ENCODE data around the gene BTAF1. TPM values are rescaled to one million over a fixed set of nuclear protein-coding genes. Genes with fewer than 3 reads are reported as not detected.
A peak's percentile ranks its signal among the peaks of the same experiment; 100 is the strongest.

BTAF1 gene
- total RNA-seq = 35.5 TPM

GRCh38 chr10:91923371-91924211, at the start of gene BTAF1:
BTAF1 (plus strand) TSS chr10:91923770; CDS start chr10:91924077, 307 bp downstream.
- H3K36me3 ChIP-seq (ENCODE audit: control insufficient read depth in 3 of 3, insufficient read depth in 3 of 3, low read length in 3 of 3) = no peaks in the 10 kb centered on the region
- H3K4me1 ChIP-seq (ENCODE audit: control insufficient read depth in 3 of 3, insufficient read depth in 3 of 3, low read length in 3 of 3) = peaks cover 4 to 16% (median 5%) of the 10 kb centered on the region in 3 donors

DNA sequence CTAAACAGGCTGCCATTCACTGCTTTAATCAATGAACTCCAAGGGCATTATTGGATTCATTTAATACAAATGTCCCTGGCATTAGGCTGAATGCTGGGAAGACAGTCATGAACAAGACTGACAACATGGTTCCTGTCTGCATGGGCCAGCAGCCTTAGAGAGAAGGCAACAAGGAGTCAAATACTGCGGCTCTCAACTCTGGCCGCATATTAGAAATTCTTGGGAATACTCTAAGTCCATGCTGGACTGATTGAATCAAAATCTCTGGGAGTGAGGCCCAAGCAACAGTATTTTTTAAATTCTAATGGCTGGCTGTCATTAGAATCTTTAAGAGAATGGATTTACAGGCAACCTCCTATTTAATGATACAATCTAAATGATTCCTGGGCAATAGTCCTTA, 48.4 kb upstream of the BTAF1 start:
- H3K36me3 ChIP-seq (ENCODE audit: control insufficient read depth in 3 of 3, insufficient read depth in 3 of 3, low read length in 3 of 3) = no peaks in the 10 kb centered on the region
- H3K4me3 ChIP-seq (ENCODE audit: low read length in 3 of 3) = no peak overlapping the region
- no peaks in the 10 kb centered on the region for H3K4me1 ChIP-seq (ENCODE audit: control insufficient read depth in 3 of 3, insufficient read depth in 3 of 3, low read length in 3 of 3)
- no peak overlapping the region for H3K9ac ChIP-seq (ENCODE audit: low read depth in 1 of 3, low read length in 3 of 3)
- H3K27me3 ChIP-seq (ENCODE audit: control insufficient read depth in 3 of 3, insufficient read depth in 3 of 3, low read length in 3 of 3) = no peaks in the 10 kb centered on the region
- H3K27ac ChIP-seq (ENCODE audit: low read depth, low read length) = no peak overlapping the region
- H3K9me3 ChIP-seq (ENCODE audit: control insufficient read depth in 3 of 3, low read length in 3 of 3) = no peaks in the 10 kb centered on the region

More at GRCh38 chr10:91923371-91924211, at the start of gene BTAF1:
- peak within 1 kb of the TSS; percentile 72 to 97 (median 87) for H3K4me3 ChIP-seq (ENCODE audit: low read length in 3 of 3)
- H3K27ac ChIP-seq (ENCODE audit: low read depth, low read length) = peak within 1 kb of the TSS; percentile 94
- H3K9ac ChIP-seq (ENCODE audit: low read depth in 1 of 3, low read length in 3 of 3) = peak within 1 kb of the TSS; percentile 88 to 98 (median 94)
- no peaks in the 10 kb centered on the region for H3K9me3 ChIP-seq (ENCODE audit: control insufficient read depth in 3 of 3, low read length in 3 of 3)
- no peaks in the 10 kb centered on the region for H3K27me3 ChIP-seq (ENCODE audit: control insufficient read depth in 3 of 3, insufficient read depth in 3 of 3, low read length in 3 of 3)

- H3K36me3 ChIP-seq (ENCODE audit: control insufficient read depth in 3 of 3, insufficient read depth in 3 of 3, low read length in 3 of 3) = no peaks in the 10 kb centered on the region
- peaks cover 0 to 2% (median 0%) of the 10 kb centered on the region in 3 donors for H3K4me1 ChIP-seq (ENCODE audit: control insufficient read depth in 3 of 3, insufficient read depth in 3 of 3, low read length in 3 of 3)
- no peak overlapping the region for H3K4me3 ChIP-seq (ENCODE audit: low read length in 3 of 3)
- no peaks in the 10 kb centered on the region for H3K27me3 ChIP-seq (ENCODE audit: control insufficient read depth in 3 of 3, insufficient read depth in 3 of 3, low read length in 3 of 3)
- H3K27ac ChIP-seq (ENCODE audit: low read depth, low read length) = no peak overlapping the region
- no peaks in the 10 kb centered on the region for H3K9me3 ChIP-seq (ENCODE audit: control insufficient read depth in 3 of 3, low read length in 3 of 3)
- H3K9ac ChIP-seq (ENCODE audit: low read depth in 1 of 3, low read length in 3 of 3) = no peak overlapping the region
These were observed 47.8 kb upstream of the BTAF1 start for GRCh38 chr10:91875779-91876178.

DNA sequence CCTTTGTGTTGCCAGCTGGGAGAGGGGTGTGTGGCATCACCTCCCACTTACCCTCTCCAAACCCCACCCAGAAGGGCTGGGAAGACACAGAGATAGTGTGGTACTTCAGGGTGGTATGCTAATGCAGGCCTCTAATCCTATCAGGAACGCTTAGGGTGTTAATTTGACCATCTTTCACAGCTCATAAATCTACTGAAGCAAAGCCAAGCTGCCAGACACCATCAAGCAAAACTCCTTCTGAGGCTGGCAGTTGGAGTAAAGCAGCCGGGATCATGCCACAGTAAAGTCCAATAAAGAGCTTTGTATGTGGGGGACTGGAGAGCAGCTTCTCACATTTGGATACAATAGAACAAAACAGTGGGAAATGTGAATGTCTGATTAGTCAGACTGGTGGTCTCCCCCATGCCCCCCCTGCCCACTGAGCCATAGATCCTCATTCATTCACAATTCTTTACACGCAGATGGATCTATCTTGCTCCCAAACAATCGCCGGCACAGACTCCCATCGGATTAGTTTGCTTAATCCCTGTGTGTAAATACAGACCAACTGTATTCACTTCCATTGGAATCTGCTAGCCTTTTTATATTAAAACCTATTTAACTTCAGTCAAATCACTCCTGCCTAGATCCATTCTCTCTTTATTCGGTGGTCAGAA, 43.9 kb upstream of the BTAF1 start:
- no peak overlapping the region for H3K4me3 ChIP-seq (ENCODE audit: low read length in 3 of 3)
- H3K4me1 ChIP-seq (ENCODE audit: control insufficient read depth in 3 of 3, insufficient read depth in 3 of 3, low read length in 3 of 3) = peaks cover 0 to 13% (median 8%) of the 10 kb centered on the region in 3 donors
- H3K36me3 ChIP-seq (ENCODE audit: control insufficient read depth in 3 of 3, insufficient read depth in 3 of 3, low read length in 3 of 3) = no peaks in the 10 kb centered on the region
- H3K9me3 ChIP-seq (ENCODE audit: control insufficient read depth in 3 of 3, low read length in 3 of 3) = peaks cover 0 to 4% (median 0%) of the 10 kb centered on the region in 3 donors
- H3K27ac ChIP-seq (ENCODE audit: low read depth, low read length) = no peak overlapping the region
- no peaks in the 10 kb centered on the region for H3K27me3 ChIP-seq (ENCODE audit: control insufficient read depth in 3 of 3, insufficient read depth in 3 of 3, low read length in 3 of 3)
- no peak overlapping the region for H3K9ac ChIP-seq (ENCODE audit: low read depth in 1 of 3, low read length in 3 of 3)

GRCh38 chr10:91880310-91880709, 43.3 kb upstream of the BTAF1 start:
- Histone ChIP-seq H3K27ac (ENCODE audit: low read depth, low read length) (no peak overlapping the region), H3K4me1 (ENCODE audit: control insufficient read depth in 3 of 3, insufficient read depth in 3 of 3, low read length in 3 of 3) (peaks cover 0 to 13% (median 8%) of the 10 kb centered on the region in 3 donors), H3K9me3 (ENCODE audit: control insufficient read depth in 3 of 3, low read length in 3 of 3) (peaks cover 0 to 4% (median 0%) of the 10 kb centered on the region in 3 donors), H3K9ac (ENCODE audit: low read depth in 1 of 3, low read length in 3 of 3) (no peak overlapping the region), H3K4me3 (ENCODE audit: low read length in 3 of 3) (no peak overlapping the region), H3K27me3 (ENCODE audit: control insufficient read depth in 3 of 3, insufficient read depth in 3 of 3, low read length in 3 of 3) (no peaks in the 10 kb centered on the region), H3K36me3 (ENCODE audit: control insufficient read depth in 3 of 3, insufficient read depth in 3 of 3, low read length in 3 of 3) (no peaks in the 10 kb centered on the region)

DNA sequence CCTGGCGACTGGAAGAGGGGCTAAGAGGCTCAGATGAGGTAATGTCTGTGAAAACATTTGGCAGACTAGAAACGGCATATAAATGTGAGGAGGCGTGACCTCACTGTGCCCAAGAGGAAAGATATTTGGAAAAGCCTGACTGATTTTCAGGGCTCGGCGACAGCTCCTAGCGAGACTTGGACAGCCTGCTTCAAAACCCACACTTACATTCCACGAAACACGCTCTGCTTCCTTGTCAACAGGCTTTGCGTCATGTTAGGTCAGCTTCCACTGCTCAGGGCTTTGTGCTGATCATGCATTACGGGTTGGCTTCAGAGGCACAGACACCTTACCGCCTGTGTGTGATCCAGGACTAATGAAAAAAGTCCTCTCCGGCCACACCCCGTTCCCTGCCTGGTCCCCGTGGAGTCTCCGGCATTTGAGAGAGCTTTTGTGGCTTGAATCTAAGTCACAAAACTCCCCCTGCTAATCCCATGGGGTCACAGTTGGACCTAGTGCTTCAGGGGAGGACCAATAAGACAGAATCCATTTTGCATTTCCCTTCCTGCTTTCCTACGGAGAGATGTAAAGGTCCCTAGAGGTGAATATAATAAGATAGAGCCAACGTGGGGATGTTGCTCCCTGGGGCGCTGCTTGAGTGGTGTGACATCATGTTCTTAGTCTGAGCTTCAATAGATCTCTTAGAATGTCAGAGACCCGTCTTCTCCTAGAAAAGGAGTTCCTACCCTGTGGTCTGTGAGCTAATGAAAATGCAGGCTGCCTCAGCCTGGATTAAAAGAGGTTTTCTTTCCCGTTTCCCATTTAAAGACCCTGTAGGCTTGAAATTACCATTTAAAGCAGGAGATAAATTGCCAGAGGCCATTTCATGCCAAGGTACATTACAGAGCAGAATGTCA, 39.8 kb upstream of the BTAF1 start:
- Histone ChIP-seq H3K27me3 (ENCODE audit: control insufficient read depth in 3 of 3, insufficient read depth in 3 of 3, low read length in 3 of 3) (peaks cover 0 to 4% (median 0%) of the 10 kb centered on the region in 3 donors), H3K4me1 (ENCODE audit: control insufficient read depth in 3 of 3, insufficient read depth in 3 of 3, low read length in 3 of 3) (peaks cover 11 to 22% (median 14%) of the 10 kb centered on the region in 3 donors), H3K36me3 (ENCODE audit: control insufficient read depth in 3 of 3, insufficient read depth in 3 of 3, low read length in 3 of 3) (no peaks in the 10 kb centered on the region), H3K9ac (ENCODE audit: low read depth in 1 of 3, low read length in 3 of 3) (peak overlapping the region; percentile 48 to 74 (median 62)), H3K9me3 (ENCODE audit: control insufficient read depth in 3 of 3, low read length in 3 of 3) (peaks cover 0 to 4% (median 0%) of the 10 kb centered on the region in 3 donors), H3K27ac (ENCODE audit: low read depth, low read length) (peak overlapping the region; percentile 48), H3K4me3 (ENCODE audit: low read length in 3 of 3) (peak overlapping the region; percentile 33 to 67 (median 59))

- Histone ChIP-seq H3K27ac (ENCODE audit: low read depth, low read length) (peak overlapping the region; percentile 48), H3K27me3 (ENCODE audit: control insufficient read depth in 3 of 3, insufficient read depth in 3 of 3, low read length in 3 of 3) (peaks cover 0 to 5% (median 0%) of the 10 kb centered on the region in 3 donors), H3K9ac (ENCODE audit: low read depth in 1 of 3, low read length in 3 of 3) (peak overlapping the region in 1 of 3 donors; percentile 74), H3K4me3 (ENCODE audit: low read length in 3 of 3) (no peak overlapping the region), H3K4me1 (ENCODE audit: control insufficient read depth in 3 of 3, insufficient read depth in 3 of 3, low read length in 3 of 3) (peaks cover 11 to 22% (median 14%) of the 10 kb centered on the region in 3 donors), H3K9me3 (ENCODE audit: control insufficient read depth in 3 of 3, low read length in 3 of 3) (peaks cover 0 to 4% (median 0%) of the 10 kb centered on the region in 3 donors), H3K36me3 (ENCODE audit: control insufficient read depth in 3 of 3, insufficient read depth in 3 of 3, low read length in 3 of 3) (no peaks in the 10 kb centered on the region)
These were observed 39.0 kb upstream of the BTAF1 start for GRCh38 chr10:91884536-91884935.

GRCh38 chr10:91885362-91886079, 38.0 kb upstream of the BTAF1 start:
- Histone ChIP-seq H3K9me3 (ENCODE audit: control insufficient read depth in 3 of 3, low read length in 3 of 3) (peaks cover 0 to 4% (median 0%) of the 10 kb centered on the region in 3 donors), H3K4me1 (ENCODE audit: control insufficient read depth in 3 of 3, insufficient read depth in 3 of 3, low read length in 3 of 3) (peaks cover 11 to 20% (median 14%) of the 10 kb centered on the region in 3 donors), H3K27me3 (ENCODE audit: control insufficient read depth in 3 of 3, insufficient read depth in 3 of 3, low read length in 3 of 3) (peaks cover 4 to 8% (median 5%) of the 10 kb centered on the region in 3 donors), H3K36me3 (ENCODE audit: control insufficient read depth in 3 of 3, insufficient read depth in 3 of 3, low read length in 3 of 3) (no peaks in the 10 kb centered on the region), H3K4me3 (ENCODE audit: low read length in 3 of 3) (no peak overlapping the region), H3K9ac (ENCODE audit: low read depth in 1 of 3, low read length in 3 of 3) (no peak overlapping the region), H3K27ac (ENCODE audit: low read depth, low read length) (no peak overlapping the region)

GRCh38 chr10:91886954-91887271, 36.7 kb upstream of the BTAF1 start:
- Histone ChIP-seq H3K27ac (ENCODE audit: low read depth, low read length) (no peak overlapping the region), H3K4me3 (ENCODE audit: low read length in 3 of 3) (peak overlapping the region; percentile 67 to 80 (median 76)), H3K36me3 (ENCODE audit: control insufficient read depth in 3 of 3, insufficient read depth in 3 of 3, low read length in 3 of 3) (no peaks in the 10 kb centered on the region), H3K9me3 (ENCODE audit: control insufficient read depth in 3 of 3, low read length in 3 of 3) (no peaks in the 10 kb centered on the region), H3K27me3 (ENCODE audit: control insufficient read depth in 3 of 3, insufficient read depth in 3 of 3, low read length in 3 of 3) (peaks cover 4 to 8% (median 5%) of the 10 kb centered on the region in 3 donors), H3K4me1 (ENCODE audit: control insufficient read depth in 3 of 3, insufficient read depth in 3 of 3, low read length in 3 of 3) (peaks cover 11 to 20% (median 14%) of the 10 kb centered on the region in 3 donors), H3K9ac (ENCODE audit: low read depth in 1 of 3, low read length in 3 of 3) (peak overlapping the region in 2 of 3 donors; percentile 66 to 68)
